Measurements from ENCODE around the gene GPR32.

DNA sequence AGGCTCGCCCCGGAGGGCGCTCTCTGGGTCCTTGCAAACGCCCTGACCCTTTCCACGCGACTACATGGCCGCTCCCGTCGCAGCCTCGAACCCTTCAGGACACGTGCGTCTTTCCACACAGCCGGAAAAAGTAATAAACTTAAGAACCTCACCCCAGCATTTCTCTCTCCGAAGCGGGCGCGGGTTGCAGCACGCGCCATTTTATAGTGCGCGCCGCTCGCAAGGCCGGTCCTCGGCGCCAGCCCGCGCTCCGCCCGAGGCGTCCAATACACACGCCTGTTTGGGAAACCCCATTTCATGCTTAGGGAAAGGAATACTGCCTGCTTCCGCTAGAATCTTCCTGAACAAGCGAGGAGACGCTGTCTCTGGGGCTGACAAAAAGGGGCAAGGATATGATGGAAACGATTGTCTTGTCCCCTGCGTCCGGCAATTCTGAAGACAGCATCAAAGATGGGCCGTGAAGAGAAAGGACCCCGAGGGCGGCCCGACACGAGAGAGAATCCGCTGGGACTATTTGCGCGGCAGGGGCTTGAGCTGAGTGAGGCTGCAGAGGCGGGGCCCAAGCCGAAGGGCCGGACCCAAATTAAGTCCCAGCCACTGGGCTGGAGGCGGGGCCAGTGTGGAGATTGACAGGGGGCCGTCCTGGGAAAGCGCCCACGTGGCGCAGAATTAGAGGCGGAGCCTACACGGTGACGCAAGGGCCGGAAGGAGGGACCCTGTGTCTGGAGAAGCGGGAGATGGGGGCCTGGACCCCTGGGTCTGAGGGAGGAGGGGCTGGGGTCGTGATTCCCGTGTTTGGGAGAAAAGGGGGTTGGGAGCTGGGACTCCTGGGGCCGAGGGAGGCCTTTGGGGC, 34.4 kb downstream of the GPR32 start:
- TF ChIP-seq, protein P1, sequence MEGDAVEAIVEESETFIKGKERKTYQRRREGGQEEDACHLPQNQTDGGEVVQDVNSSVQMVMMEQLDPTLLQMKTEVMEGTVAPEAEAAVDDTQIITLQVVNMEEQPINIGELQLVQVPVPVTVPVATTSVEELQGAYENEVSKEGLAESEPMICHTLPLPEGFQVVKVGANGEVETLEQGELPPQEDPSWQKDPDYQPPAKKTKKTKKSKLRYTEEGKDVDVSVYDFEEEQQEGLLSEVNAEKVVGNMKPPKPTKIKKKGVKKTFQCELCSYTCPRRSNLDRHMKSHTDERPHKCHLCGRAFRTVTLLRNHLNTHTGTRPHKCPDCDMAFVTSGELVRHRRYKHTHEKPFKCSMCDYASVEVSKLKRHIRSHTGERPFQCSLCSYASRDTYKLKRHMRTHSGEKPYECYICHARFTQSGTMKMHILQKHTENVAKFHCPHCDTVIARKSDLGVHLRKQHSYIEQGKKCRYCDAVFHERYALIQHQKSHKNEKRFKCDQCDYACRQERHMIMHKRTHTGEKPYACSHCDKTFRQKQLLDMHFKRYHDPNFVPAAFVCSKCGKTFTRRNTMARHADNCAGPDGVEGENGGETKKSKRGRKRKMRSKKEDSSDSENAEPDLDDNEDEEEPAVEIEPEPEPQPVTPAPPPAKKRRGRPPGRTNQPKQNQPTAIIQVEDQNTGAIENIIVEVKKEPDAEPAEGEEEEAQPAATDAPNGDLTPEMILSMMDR (conservative IDR thresholded peaks at IDR 0.05 in 1 of 2, IDR thresholded peaks at IDR 0.05 in 1 of 2; ENCODE audit: extremely low read depth in 1 of 2, insufficient read depth in 1 of 2, low read depth in 1 of 2, low read length in 2 of 2), result no peak
- no peak for TF ChIP-seq EZH2 (IDR thresholded peaks at IDR 0.05; ENCODE audit: borderline replicate concordance, low read length)
